ENCODE results near the gene CCN5.

Gene CCN5

GRCh38 chr20:44703956-44704488 is 11.1 kb upstream of the CCN5 start:
- Histone ChIP-seq H3K36me3 (ENCODE audit: control insufficient read depth, insufficient read depth, low read length) (no peaks in the 10 kb centered on the region), H3K9me3 (ENCODE audit: control insufficient read depth, insufficient read depth, low read length) (no peaks in the 10 kb centered on the region), H3K4me1 (ENCODE audit: control insufficient read depth, insufficient read depth, low read length) (peaks cover 9% of the 10 kb centered on the region), H3K27me3 (ENCODE audit: control insufficient read depth, insufficient read depth, low read length) (no peaks in the 10 kb centered on the region), H3K4me3 (ENCODE audit: low read length) (no peak overlapping the region), H3K27ac (ENCODE audit: low read length) (no peak overlapping the region)
- WGBS (ENCODE audit: insufficient coverage, insufficient read length): no CpG with 5 or more reads among the region's 9 CpGs
- DNase-seq (ENCODE audit: low read depth, low spot score): no peak

DNA sequence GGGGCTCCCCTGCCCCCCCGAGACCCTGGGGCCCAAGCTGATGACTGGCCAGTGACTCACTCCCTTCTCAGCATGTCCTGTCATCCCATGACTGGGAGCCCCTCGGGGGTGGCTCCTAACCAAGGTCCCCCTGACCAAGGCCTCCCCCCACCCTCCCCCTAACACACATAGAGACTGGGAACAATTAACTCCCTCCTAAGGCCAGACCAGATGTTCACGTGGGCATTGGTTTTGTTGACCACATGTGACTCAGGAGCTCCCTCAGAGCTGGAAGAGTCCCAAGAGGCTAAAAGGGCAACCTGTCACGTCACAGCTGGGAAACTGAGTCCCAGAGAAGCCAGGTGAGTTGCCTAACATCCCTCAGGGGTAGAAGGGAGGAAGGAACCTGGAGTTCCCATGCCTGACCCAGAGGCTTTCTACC is 10.6 kb upstream of the CCN5 start:
- Histone ChIP-seq H3K27ac (ENCODE audit: low read length) (no peak overlapping the region), H3K36me3 (ENCODE audit: control insufficient read depth, insufficient read depth, low read length) (no peaks in the 10 kb centered on the region), H3K27me3 (ENCODE audit: control insufficient read depth, insufficient read depth, low read length) (no peaks in the 10 kb centered on the region), H3K4me1 (ENCODE audit: control insufficient read depth, insufficient read depth, low read length) (peaks cover 9% of the 10 kb centered on the region), H3K9me3 (ENCODE audit: control insufficient read depth, insufficient read depth, low read length) (no peaks in the 10 kb centered on the region), H3K4me3 (ENCODE audit: low read length) (no peak overlapping the region)
- WGBS (ENCODE audit: insufficient coverage, insufficient read length): no CpG with 5 or more reads among the region's 4 CpGs
- no peak for DNase-seq (ENCODE audit: low read depth, low spot score)

DNA sequence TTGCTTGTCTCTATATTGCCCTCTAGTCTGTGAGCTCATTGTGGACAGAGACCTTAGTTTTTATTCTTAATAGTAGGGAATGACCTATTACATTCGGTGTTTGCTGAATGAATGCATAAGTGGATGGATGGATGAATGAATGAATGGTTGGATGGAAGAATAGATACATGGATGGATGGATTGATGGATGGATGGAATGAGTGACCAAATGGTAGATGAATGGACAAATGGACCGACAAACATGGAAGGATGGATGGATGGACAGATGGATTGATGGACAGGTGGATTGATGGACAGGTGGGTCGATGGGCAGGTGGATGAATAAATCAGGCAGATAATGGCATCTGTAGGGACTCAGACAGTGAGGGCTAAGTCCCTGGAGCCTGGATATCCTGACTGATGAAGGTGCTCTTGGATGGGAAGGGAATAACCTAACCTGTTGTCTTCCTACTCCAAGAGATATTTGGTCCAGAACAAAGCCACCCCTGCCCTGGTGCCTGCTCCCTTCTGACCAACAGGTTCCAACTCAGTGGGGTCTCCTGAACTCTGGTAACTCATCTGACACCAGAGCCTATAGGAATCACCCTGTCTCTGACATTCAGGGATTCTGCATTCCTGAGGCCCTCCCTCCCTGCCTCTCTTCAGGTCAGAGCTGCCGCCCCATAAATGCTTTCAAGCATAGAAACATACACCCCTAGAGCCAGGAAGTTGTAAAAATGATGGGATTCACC is 9.6 kb upstream of the CCN5 start:
- Histone ChIP-seq H3K36me3 (ENCODE audit: control insufficient read depth, insufficient read depth, low read length) (no peaks in the 10 kb centered on the region), H3K27me3 (ENCODE audit: control insufficient read depth, insufficient read depth, low read length) (no peaks in the 10 kb centered on the region), H3K9me3 (ENCODE audit: control insufficient read depth, insufficient read depth, low read length) (no peaks in the 10 kb centered on the region), H3K4me3 (ENCODE audit: low read length) (no peak overlapping the region), H3K4me1 (ENCODE audit: control insufficient read depth, insufficient read depth, low read length) (peaks cover 8% of the 10 kb centered on the region), H3K27ac (ENCODE audit: low read length) (no peak overlapping the region)
- 100% methylated on average over 1 of the region's 4 CpGs for WGBS (ENCODE audit: insufficient coverage, insufficient read length)
- DNase-seq (ENCODE audit: low read depth, low spot score): no peak

GRCh38 chr20:44706301-44707017 is 8.7 kb upstream of the CCN5 start:
- no peaks in the 10 kb centered on the region for H3K27me3 ChIP-seq (ENCODE audit: control insufficient read depth, insufficient read depth, low read length)
- H3K36me3 ChIP-seq (ENCODE audit: control insufficient read depth, insufficient read depth, low read length): no peaks in the 10 kb centered on the region
- no peaks in the 10 kb centered on the region for H3K9me3 ChIP-seq (ENCODE audit: control insufficient read depth, insufficient read depth, low read length)
- H3K4me3 ChIP-seq (ENCODE audit: low read length): no peak overlapping the region
- peaks cover 3% of the 10 kb centered on the region for H3K4me1 ChIP-seq (ENCODE audit: control insufficient read depth, insufficient read depth, low read length)
- no peak for DNase-seq (ENCODE audit: low read depth, low spot score)
- no peak overlapping the region for H3K27ac ChIP-seq (ENCODE audit: low read length)
- WGBS (ENCODE audit: insufficient coverage, insufficient read length): no CpG with 5 or more reads among the region's 10 CpGs

- no CpG with 5 or more reads among the region's 5 CpGs for WGBS (ENCODE audit: insufficient coverage, insufficient read length)
- no peaks in the 10 kb centered on the region for H3K4me1 ChIP-seq (ENCODE audit: control insufficient read depth, insufficient read depth, low read length)
- H3K9me3 ChIP-seq (ENCODE audit: control insufficient read depth, insufficient read depth, low read length): no peaks in the 10 kb centered on the region
- no peaks in the 10 kb centered on the region for H3K36me3 ChIP-seq (ENCODE audit: control insufficient read depth, insufficient read depth, low read length)
- H3K4me3 ChIP-seq (ENCODE audit: low read length): no peak overlapping the region
- no peak for DNase-seq (ENCODE audit: low read depth, low spot score)
- H3K27me3 ChIP-seq (ENCODE audit: control insufficient read depth, insufficient read depth, low read length): no peaks in the 10 kb centered on the region
- H3K27ac ChIP-seq (ENCODE audit: low read length): no peak overlapping the region
These were observed 8.1 kb upstream of the CCN5 start for GRCh38 chr20:44707018-44707579.

GRCh38 chr20:44709380-44709779 is 5.8 kb upstream of the CCN5 start:
- H3K27ac ChIP-seq (ENCODE audit: low read length): no peak overlapping the region
- WGBS (ENCODE audit: insufficient coverage, insufficient read length): no CpG with 5 or more reads among the region's 11 CpGs
- H3K27me3 ChIP-seq (ENCODE audit: control insufficient read depth, insufficient read depth, low read length): no peaks in the 10 kb centered on the region
- no peaks in the 10 kb centered on the region for H3K4me1 ChIP-seq (ENCODE audit: control insufficient read depth, insufficient read depth, low read length)
- H3K9me3 ChIP-seq (ENCODE audit: control insufficient read depth, insufficient read depth, low read length): no peaks in the 10 kb centered on the region
- no peak overlapping the region for H3K4me3 ChIP-seq (ENCODE audit: low read length)
- H3K36me3 ChIP-seq (ENCODE audit: control insufficient read depth, insufficient read depth, low read length): no peaks in the 10 kb centered on the region
- DNase-seq (ENCODE audit: low read depth, low spot score): no peak

DNA sequence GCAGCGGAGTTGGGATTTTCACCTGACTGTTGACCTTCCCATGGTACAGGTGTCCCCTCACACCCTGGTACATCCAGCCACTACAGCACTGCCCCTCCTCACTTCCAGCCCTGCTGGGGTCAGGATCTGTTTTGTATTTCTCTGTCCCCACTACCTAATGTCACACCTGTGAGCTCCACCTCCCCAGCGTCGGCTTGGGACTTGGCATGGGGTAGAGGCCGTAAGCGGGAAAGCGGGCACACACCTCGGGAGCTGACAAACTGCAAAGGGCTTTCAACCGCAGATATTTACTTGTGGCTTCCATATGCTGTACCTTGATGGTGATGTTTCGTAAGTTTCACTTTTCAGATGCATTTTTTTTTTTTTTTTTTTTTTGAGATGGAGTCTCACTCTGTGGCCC is 5.4 kb upstream of the CCN5 start:
- Histone ChIP-seq H3K36me3 (ENCODE audit: control insufficient read depth, insufficient read depth, low read length) (no peaks in the 10 kb centered on the region), H3K9me3 (ENCODE audit: control insufficient read depth, insufficient read depth, low read length) (no peaks in the 10 kb centered on the region), H3K27ac (ENCODE audit: low read length) (no peak overlapping the region), H3K27me3 (ENCODE audit: control insufficient read depth, insufficient read depth, low read length) (no peaks in the 10 kb centered on the region), H3K4me3 (ENCODE audit: low read length) (no peak overlapping the region), H3K4me1 (ENCODE audit: control insufficient read depth, insufficient read depth, low read length) (no peaks in the 10 kb centered on the region; the same call in 1 of the 2 replicates)
- no CpG with 5 or more reads among the region's 9 CpGs for WGBS (ENCODE audit: insufficient coverage, insufficient read length)
- no peak for DNase-seq (ENCODE audit: low read depth, low spot score)

DNA sequence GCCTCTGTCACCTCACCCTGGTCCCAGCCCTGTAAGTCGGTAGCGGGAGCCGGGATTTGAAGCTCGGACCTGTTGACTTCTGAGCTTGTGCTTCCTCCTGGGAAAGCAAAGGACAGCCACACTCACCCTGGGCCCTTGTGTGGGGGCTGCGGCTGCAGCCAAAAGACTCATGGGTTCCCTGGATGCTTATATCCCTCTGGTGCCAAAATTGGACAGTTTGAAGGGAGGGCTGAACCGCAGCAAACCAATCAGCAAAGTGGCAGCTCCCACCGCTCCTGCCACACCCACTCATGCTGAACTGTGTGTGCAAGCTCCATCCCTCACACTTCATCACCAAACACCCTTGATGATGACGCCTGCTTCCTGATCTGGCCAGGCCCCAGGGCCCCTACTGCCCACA is 3.9 kb upstream of the CCN5 start:
- no peak for DNase-seq (ENCODE audit: low read depth, low spot score)
- H3K4me1 ChIP-seq (ENCODE audit: control insufficient read depth, insufficient read depth, low read length): no peaks in the 10 kb centered on the region; the same call in 1 of the 2 replicates
- H3K36me3 ChIP-seq (ENCODE audit: control insufficient read depth, insufficient read depth, low read length): no peaks in the 10 kb centered on the region
- H3K9me3 ChIP-seq (ENCODE audit: control insufficient read depth, insufficient read depth, low read length): no peaks in the 10 kb centered on the region
- H3K27ac ChIP-seq (ENCODE audit: low read length): no peak overlapping the region
- WGBS (ENCODE audit: insufficient coverage, insufficient read length): no CpG with 5 or more reads among the region's 8 CpGs
- no peak overlapping the region for H3K4me3 ChIP-seq (ENCODE audit: low read length)
- H3K27me3 ChIP-seq (ENCODE audit: control insufficient read depth, insufficient read depth, low read length): no peaks in the 10 kb centered on the region

- H3K27me3 ChIP-seq (ENCODE audit: control insufficient read depth, insufficient read depth, low read length): no peaks in the 10 kb centered on the region
These were observed 968 bp upstream of the CCN5 start for GRCh38 chr20:44714102-44714700.

More at GRCh38 chr20:44714102-44714700, 968 bp upstream of the CCN5 start:
- H3K36me3 ChIP-seq (ENCODE audit: control insufficient read depth, insufficient read depth, low read length): no peaks in the 10 kb centered on the region
- H3K4me1 ChIP-seq (ENCODE audit: control insufficient read depth, insufficient read depth, low read length): peaks cover 1% of the 10 kb centered on the region; the same call in 1 of the 2 replicates
- no peaks in the 10 kb centered on the region for H3K9me3 ChIP-seq (ENCODE audit: control insufficient read depth, insufficient read depth, low read length)
- H3K4me3 ChIP-seq (ENCODE audit: low read length): no peak overlapping the region
- H3K27ac ChIP-seq (ENCODE audit: low read length): no peak overlapping the region
- no CpG with 5 or more reads among the region's 13 CpGs for WGBS (ENCODE audit: insufficient coverage, insufficient read length)
- DNase-seq (ENCODE audit: low read depth, low spot score): no peak
